BJ (cell line): ENCODE results near the gene LYPD3. TPM values are rescaled to one million over a fixed set of nuclear protein-coding genes. Genes with fewer than 3 reads are reported as not detected.
A peak's percentile ranks its signal among the peaks of the same experiment; 100 is the strongest.
"Not testable (repeated sequence)": the region's sequence is repeated elsewhere in the genome, so short reads cannot be mapped to it uniquely, and the experiment has no call there.

ENCODE experiments used
- CTCF ChIA-PET: fragments of 350-600 bp; formaldehyde crosslinking; extraction: SDS; loops from one replicate; lab custom pipeline; 2021; ENCODE audit warnings: antibody characterized with exemption, inconsistent platforms; lab: Yijun Ruan, JAX
- POLR2A ChIA-PET: fragments of 300-600 bp; sonication (Branson Sonifier 250); formaldehyde crosslinking; extraction: SDS; loops from one replicate; lab custom pipeline; 2021; ENCODE audit warnings: antibody characterized with exemption; lab: Charles Lee
- DNase-seq: peaks from one replicate; pipeline ENCODE4 v3.0.0-alpha.2; 2011; ENCODE audit warnings: low read depth
- H3K27me3 ChIP-seq: 2 replicates; pipeline ENCODE4 v1.6.0; 2011; ENCODE audit warnings: low read length; ENCODE audit not compliant: control insufficient read depth, insufficient read depth
- H3K36me3 ChIP-seq: 2 replicates; pipeline ENCODE4 v1.5.1; 2011; ENCODE audit warnings: low read length; ENCODE audit not compliant: control insufficient read depth, insufficient read depth
- H3K4me3 ChIP-seq: 2 replicates; pipeline ENCODE4 v1.5.1; 2011; ENCODE audit warnings: low read depth, mild to moderate bottlenecking, control low read depth, low read length
- polyA plus RNA-seq: library from polyadenylated mRNA; depleted of rRNA; stranded (reverse); fragments of >200 nt; gene quantifications from 2 replicates; pipeline ENCODE4 v1.2.3, GENCODE V29; 2011
- TF ChIP-seq, protein P1 (sequence below): IDR thresholded peaks from 2 replicates; pipeline ENCODE4 v1.5.1; 2011; ENCODE audit warnings: low read depth, mild to moderate bottlenecking, control low read depth, inconsistent platforms, low read length, moderate library complexity; ENCODE audit not compliant: insufficient read depth

The LYPD3 gene
- polyA plus RNA-seq, 1 experiment: 0.70 TPM

DNA sequence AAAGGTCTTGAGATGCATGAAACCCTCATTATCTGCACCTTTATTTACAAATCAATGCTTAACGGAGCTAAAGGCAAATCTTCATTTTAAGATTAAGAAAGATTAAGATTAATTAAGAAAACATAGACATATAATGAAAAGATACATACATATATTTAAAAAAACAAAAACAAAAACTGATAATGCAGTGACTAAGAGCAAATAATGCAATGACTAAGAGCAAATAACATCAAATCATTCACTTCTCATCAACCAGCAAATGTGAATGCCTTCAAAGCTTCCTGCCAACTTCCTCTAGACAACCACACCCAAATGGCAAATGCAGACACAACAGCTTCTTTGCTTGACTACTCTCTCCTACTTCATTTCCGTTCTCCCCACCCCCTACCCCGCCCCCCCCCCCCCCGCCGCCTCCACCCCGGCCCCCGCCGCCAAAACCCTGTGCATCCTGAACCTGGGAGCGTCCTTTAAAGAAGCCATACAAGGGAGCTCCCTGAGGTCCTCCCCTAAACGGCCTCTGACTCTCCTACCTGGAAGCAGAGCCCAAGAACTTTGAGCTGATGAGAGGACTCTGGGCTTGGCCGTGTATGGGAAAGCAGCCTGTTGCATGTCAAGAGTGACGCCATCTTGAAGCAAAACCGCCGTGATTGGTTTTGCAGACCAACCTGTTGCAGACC, 26.2 kb downstream of the LYPD3 start:
- TF ChIP-seq, protein P1, sequence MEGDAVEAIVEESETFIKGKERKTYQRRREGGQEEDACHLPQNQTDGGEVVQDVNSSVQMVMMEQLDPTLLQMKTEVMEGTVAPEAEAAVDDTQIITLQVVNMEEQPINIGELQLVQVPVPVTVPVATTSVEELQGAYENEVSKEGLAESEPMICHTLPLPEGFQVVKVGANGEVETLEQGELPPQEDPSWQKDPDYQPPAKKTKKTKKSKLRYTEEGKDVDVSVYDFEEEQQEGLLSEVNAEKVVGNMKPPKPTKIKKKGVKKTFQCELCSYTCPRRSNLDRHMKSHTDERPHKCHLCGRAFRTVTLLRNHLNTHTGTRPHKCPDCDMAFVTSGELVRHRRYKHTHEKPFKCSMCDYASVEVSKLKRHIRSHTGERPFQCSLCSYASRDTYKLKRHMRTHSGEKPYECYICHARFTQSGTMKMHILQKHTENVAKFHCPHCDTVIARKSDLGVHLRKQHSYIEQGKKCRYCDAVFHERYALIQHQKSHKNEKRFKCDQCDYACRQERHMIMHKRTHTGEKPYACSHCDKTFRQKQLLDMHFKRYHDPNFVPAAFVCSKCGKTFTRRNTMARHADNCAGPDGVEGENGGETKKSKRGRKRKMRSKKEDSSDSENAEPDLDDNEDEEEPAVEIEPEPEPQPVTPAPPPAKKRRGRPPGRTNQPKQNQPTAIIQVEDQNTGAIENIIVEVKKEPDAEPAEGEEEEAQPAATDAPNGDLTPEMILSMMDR: no peak
- CTCF ChIA-PET: interaction anchor here (0.6 to 5.9 kb wide), 9 partner anchors 8 to 265 kb away, joined by 3 to 36 read pairs (median 4); no protein-coding TSS in a partner anchor
- H3K36me3 ChIP-seq: no peaks in the 10 kb centered on the region
- DNase-seq: peak; percentile 36
- H3K27me3 ChIP-seq: peaks cover 2% of the 10 kb centered on the region
- H3K4me3 ChIP-seq: no peak overlapping the region
- POLR2A ChIA-PET: no interaction called here

DNA sequence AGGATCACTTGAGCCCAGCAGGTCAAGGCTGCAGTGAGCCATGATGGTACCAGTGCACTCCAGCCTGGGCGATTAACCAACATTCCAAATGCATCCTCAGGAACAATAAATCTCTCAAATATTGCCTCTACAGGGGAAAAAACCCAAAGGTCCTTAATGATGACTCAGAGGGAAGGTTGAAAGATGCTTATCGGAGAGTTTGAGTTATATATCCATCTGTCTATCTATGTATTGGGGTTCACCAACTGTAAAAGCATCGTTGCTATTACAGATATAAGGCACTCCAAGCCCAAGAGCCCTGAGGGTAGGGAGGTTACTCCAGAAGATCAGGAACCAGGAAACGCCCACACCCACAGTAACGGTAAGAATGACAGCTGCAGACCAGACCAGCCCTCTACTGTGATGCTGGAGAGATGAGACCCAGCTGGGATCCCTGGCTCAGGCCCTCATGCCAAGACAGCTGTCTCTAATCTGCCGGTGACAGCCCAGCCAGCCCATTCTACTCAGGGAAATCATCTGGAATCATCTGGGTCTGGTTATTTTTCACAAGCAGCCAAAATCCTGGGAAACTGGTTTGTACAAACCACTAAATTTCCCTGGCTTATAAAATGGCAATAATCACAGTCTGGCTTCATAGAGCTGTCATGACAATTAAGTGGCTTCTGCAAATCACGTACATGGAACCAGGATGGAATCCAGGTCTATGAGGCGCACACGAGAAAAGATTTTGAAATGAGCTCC, 26.9 kb downstream of the LYPD3 start:
- DNase-seq: peak; percentile 98
- Histone ChIP-seq H3K27me3 (peaks cover 2% of the 10 kb centered on the region), H3K4me3 (no peak overlapping the region), H3K36me3 (no peaks in the 10 kb centered on the region)
- TF ChIP-seq, protein P1: no peak
- POLR2A ChIA-PET: no interaction called here
- CTCF ChIA-PET: interaction anchor here (0.6 to 5.9 kb wide), 9 partner anchors 9 to 266 kb away, joined by 3 to 36 read pairs (median 4); no protein-coding TSS in a partner anchor

DNA sequence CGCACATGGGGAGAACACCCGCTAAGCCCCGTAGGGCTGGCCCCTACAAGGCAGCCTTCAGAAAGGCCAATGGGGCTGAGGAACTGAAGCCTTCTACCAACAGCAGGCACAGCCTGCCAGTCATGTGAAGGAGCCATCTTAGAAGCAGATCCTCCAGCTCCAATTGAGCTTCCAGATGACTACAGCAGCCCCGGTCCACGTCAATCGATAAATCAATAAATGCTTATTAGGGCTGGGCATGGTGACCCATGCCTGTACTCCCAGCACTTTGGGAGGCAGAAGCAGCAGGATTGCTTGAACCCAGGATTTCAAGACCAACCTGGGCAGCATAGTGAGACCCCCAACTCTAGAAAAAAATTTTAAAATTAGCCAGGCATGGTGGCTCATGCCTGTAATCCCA, 27.7 kb downstream of the LYPD3 start:
- CTCF ChIA-PET: interaction anchor here (1.5 to 5.9 kb wide), 3 partner anchors 8 to 82 kb away, joined by 4 to 36 read pairs (median 18); no protein-coding TSS in a partner anchor
- Histone ChIP-seq H3K36me3 (no peaks in the 10 kb centered on the region), H3K4me3 (no peak overlapping the region), H3K27me3 (peaks cover 2% of the 10 kb centered on the region)
- TF ChIP-seq, protein P1: no peak
- no peak for DNase-seq
- POLR2A ChIA-PET: no interaction called here

DNA sequence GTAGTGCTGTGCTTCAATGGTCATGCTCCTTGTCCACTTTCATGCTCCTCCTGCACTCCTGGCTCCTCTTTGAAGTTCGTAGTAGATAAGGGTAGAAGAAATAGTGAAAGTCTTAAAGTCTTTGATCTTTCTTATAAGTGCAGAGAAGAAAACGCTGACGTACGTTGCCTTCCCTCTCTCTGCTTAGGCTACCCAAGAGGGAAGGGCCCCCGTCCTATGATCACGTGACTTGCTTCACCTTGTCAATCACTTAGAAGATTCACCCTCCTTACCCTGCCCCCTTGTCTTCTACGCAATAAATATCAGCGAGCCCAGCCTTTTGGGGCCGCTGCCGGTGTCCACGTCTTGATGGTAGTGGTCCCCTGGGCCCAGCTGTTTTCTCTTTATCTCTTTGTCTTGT, 28.1 kb downstream of the LYPD3 start:
- CTCF ChIA-PET: interaction anchor here (2.7 to 5.9 kb wide), 2 partner anchors 10 to 82 kb away, joined by 18 to 36 read pairs; no protein-coding TSS in a partner anchor
- H3K27me3 ChIP-seq, DNase-seq, H3K4me3 ChIP-seq, POLR2A ChIA-PET, H3K36me3 ChIP-seq: not testable (repeated sequence)

DNA sequence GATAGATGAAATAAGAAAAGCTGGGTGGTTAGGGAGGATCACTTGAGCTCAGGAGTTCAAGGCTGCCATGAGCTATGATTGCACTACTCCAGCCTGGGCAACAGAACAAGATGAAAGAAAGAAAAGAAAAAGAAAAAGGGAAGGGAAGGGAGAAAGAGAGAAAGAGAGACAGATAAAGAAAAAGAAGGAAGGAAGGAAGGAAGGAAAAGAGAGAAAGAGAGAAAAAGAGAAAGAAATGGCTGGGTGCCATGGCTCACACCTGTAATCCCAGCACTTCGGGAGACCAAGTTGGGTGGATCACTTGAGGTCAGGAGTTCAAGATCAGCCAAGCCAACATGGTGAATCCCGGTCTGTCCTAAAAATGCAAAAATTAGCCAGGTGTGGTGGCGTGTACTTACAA, 29.6 kb downstream of the LYPD3 start:
- POLR2A ChIA-PET: no interaction called here
- CTCF ChIA-PET: interaction anchor here (1.1 to 5.9 kb wide), 4 partner anchors 9 to 84 kb away, joined by 3 to 36 read pairs (median 12); no protein-coding TSS in a partner anchor

More for the DNA sequence above, 29.6 kb downstream of the LYPD3 start:
- no peak for DNase-seq
- TF ChIP-seq, protein P1: no peak
- H3K27me3 ChIP-seq: peaks cover 2% of the 10 kb centered on the region
- no peaks in the 10 kb centered on the region for H3K36me3 ChIP-seq
- no peak overlapping the region for H3K4me3 ChIP-seq
